Naive thymus-derived CD4-positive, alpha-beta T cell (primary cell): ENCODE data around the gene SYTL4. TPM values are rescaled to one million over a fixed set of nuclear protein-coding genes. Genes with fewer than 3 reads are reported as not detected.

ENCODE experiments used
- ATAC-seq: fragments of 150-1000 bp; cut with Tn5 transposase; 2 replicates; pipeline ENCODE4 v1.10.0; 2021; ENCODE audit warnings: mild to moderate bottlenecking, moderate library complexity
- CTCF ChIA-PET: fragments of 350-600 bp; sonication (Branson Sonifier 250); formaldehyde crosslinking; loops from one replicate; lab custom pipeline; 2021; ENCODE audit warnings: antibody characterized with exemption; lab: Charles Lee
- POLR2A ChIA-PET: fragments of 350-600 bp; sonication (Branson Sonifier 250); formaldehyde crosslinking; loops from one replicate; lab custom pipeline; 2021; ENCODE audit warnings: antibody characterized with exemption, inconsistent platforms; lab: Charles Lee
- DNase-seq, 9 donors: peaks; one replicate each; pipeline versions ENCODE4 v3.0.0 to v3.0.0-alpha.2; 2020 to 2022; ENCODE audit warnings: mixed read lengths in 1 of 9
- H3K27ac ChIP-seq: one replicate; pipeline ENCODE4 v1.7.0; 2013; ENCODE audit warnings: mild to moderate bottlenecking, low read depth, low read length, moderate library complexity
- H3K27me3 ChIP-seq, 2 donors: one replicate each; pipeline ENCODE4 v1.7.0; 2013; ENCODE audit warnings: low read length in 2 of 2, mild to moderate bottlenecking in 2 of 2, moderate library complexity in 2 of 2; ENCODE audit not compliant: control insufficient read depth in 2 of 2, insufficient read depth in 2 of 2
- H3K36me3 ChIP-seq, 3 experiments: 1 replicate in 2 of 3; 2 replicates in 1 of 3; pipeline ENCODE4 v1.7.0; 2013; ENCODE audit warnings: low read length in 3 of 3, mild to moderate bottlenecking in 3 of 3, moderate library complexity in 1 of 3; ENCODE audit not compliant: insufficient read depth in 3 of 3, control insufficient read depth in 2 of 3
- H3K4me1 ChIP-seq, 2 donors: one replicate each; pipeline ENCODE4 v1.7.0; 2013; ENCODE audit warnings: low read length in 2 of 2, mild to moderate bottlenecking in 2 of 2, moderate library complexity in 1 of 2; ENCODE audit not compliant: control insufficient read depth in 2 of 2, insufficient read depth in 2 of 2
- H3K4me3 ChIP-seq: 2 replicates; pipeline ENCODE4 v1.7.0; 2013; ENCODE audit warnings: mild to moderate bottlenecking, low read length
- H3K9me3 ChIP-seq, 3 experiments: 1 replicate in 2 of 3; 2 replicates in 1 of 3; pipeline ENCODE4 v1.7.0; 2013; ENCODE audit warnings: low read length in 3 of 3; ENCODE audit not compliant: control insufficient read depth in 2 of 3
- H3K27ac Mint-ChIP-seq, 9 donors: one replicate each; pipeline ENCODE4 v1.8.0; 2020 to 2022; ENCODE audit warnings: mixed read lengths in 9 of 9, mild to moderate bottlenecking in 8 of 9, moderate library complexity in 5 of 9, inconsistent platforms in 2 of 9
- H3K27me3 Mint-ChIP-seq, 5 donors: one replicate each; pipeline ENCODE4 v1.8.0; 2021 to 2022; ENCODE audit warnings: mixed read lengths in 5 of 5, mild to moderate bottlenecking in 1 of 5
- H3K36me3 Mint-ChIP-seq, 5 donors: one replicate each; pipeline ENCODE4 v1.8.0; 2020 to 2022; ENCODE audit warnings: mixed read lengths in 5 of 5, mild to moderate bottlenecking in 3 of 5, inconsistent platforms in 1 of 5
- H3K4me1 Mint-ChIP-seq, 7 donors: one replicate each; pipeline ENCODE4 v1.8.0; 2020 to 2022; ENCODE audit warnings: mixed read lengths in 7 of 7, mild to moderate bottlenecking in 3 of 7, inconsistent platforms in 1 of 7
- H3K4me3 Mint-ChIP-seq, 10 donors: one replicate each; pipeline ENCODE4 v1.8.0; 2020 to 2022; ENCODE audit warnings: mild to moderate bottlenecking in 10 of 10, mixed read lengths in 10 of 10, moderate library complexity in 6 of 10, inconsistent platforms in 2 of 10
- H3K9me3 Mint-ChIP-seq, 11 donors: one replicate each; pipeline ENCODE4 v1.8.0; 2020 to 2022; ENCODE audit warnings: mixed read lengths in 11 of 11, mild to moderate bottlenecking in 4 of 11, inconsistent platforms in 1 of 11, moderate library complexity in 1 of 11
- intact Hi-C, 2 donors: fragments of 100-400 bp; cut with micrococcal nuclease; formaldehyde crosslinking; loops; one replicate each; pipeline ENCODE4 v1.15.1; 2023
- polyA plus RNA-seq, 2 donors: library from polyadenylated mRNA; unstranded; fragments of 300-500 nt; fragmentation: Illumina TruSeq; gene quantifications; one replicate each; pipeline ENCODE4 v1.2.3, GENCODE V29; 2021
- total RNA-seq, 6 experiments: library from RNA in 5 of 6; stranded (reverse) in 5 of 6; gene quantifications; 1 replicate in 5 of 6; 2 replicates in 1 of 6; pipeline ENCODE4 v1.2.3 and lab custom pipeline; 2021 to 2026

SYTL4 gene
- total and polyA plus RNA-seq, 7 experiments from 2014 or later, result 0.39 TPM; not detected in 6

- H3K27me3 Mint-ChIP-seq, result peaks cover 0 to 3% (median 0%) of the 10 kb centered on the region in 5 donors
- peaks cover 0 to 7% (median 0%) of the 10 kb centered on the region in 5 donors for H3K36me3 Mint-ChIP-seq
- intact Hi-C loops, result no loop called here
- Histone ChIP-seq H3K27ac (no peak overlapping the region), H3K4me1 (no peaks in the 10 kb centered on the region), H3K27me3 (no peaks in the 10 kb centered on the region), H3K36me3 (no peaks in the 10 kb centered on the region), H3K4me3 (no peak overlapping the region), H3K9me3 (no peaks in the 10 kb centered on the region)
- ATAC-seq (no peak), DNase-seq (no peak)
- H3K4me1 Mint-ChIP-seq, result peaks cover 6 to 11% (median 10%) of the 10 kb centered on the region in 7 donors
- ChIA-PET POLR2A (interaction anchor here (0.8 kb wide), 1 partner anchor 10 kb away, joined by 3 read pairs; the partner anchor contains the start of gene TSPAN6), CTCF (no interaction called here)
- peak overlapping the region in 1 of 10 donors; percentile 2 for H3K4me3 Mint-ChIP-seq
- no peaks in the 10 kb centered on the region for H3K9me3 Mint-ChIP-seq
- no peak overlapping the region for H3K27ac Mint-ChIP-seq
Measured at GRCh38 chrX:100625985-100626491, 105.9 kb downstream of the SYTL4 start.

Other genes with a start within 250 kb of the SYTL4 start
- not detected for gene TNMD, start 147.2 kb downstream of the SYTL4 start, total RNA-seq
- not detected for gene TNMD, start 147.2 kb downstream of the SYTL4 start, polyA plus RNA-seq
- 1 to 10 TPM in 4 of 5 experiments, not detected in 1; 1.0 to 2.3 (median 1.9) TPM for gene TSPAN6, start 95.3 kb downstream of the SYTL4 start, total RNA-seq
- 1 to 10 TPM; 4.1 to 7.7 TPM for gene TSPAN6, start 95.3 kb downstream of the SYTL4 start, polyA plus RNA-seq
- not detected for gene SRPX2, start 87.9 kb downstream of the SYTL4 start, total RNA-seq
- not detected for gene SRPX2, start 87.9 kb downstream of the SYTL4 start, polyA plus RNA-seq
- gene CSTF2, start 88.3 kb upstream of the SYTL4 start, total RNA-seq, result 10 to 100 TPM in 3 of 5 experiments, 1 to 10 TPM in 2; 8.6 to 41.8 (median 16.1) TPM
- gene CSTF2, start 88.3 kb upstream of the SYTL4 start, polyA plus RNA-seq, result 10 to 100 TPM in 1 of 2 donors, 1 to 10 TPM in 1; 9.4 to 19.5 TPM
- not detected for gene NOX1, start 142.2 kb upstream of the SYTL4 start, total RNA-seq
- gene NOX1, start 142.2 kb upstream of the SYTL4 start, polyA plus RNA-seq, result under 1 TPM in 1 of 2 donors, not detected in 1; 0.12 TPM
- gene XKRX, start 196.8 kb upstream of the SYTL4 start, total RNA-seq, result 1 to 10 TPM in 4 of 5 experiments, under 1 TPM in 1; 0.10 to 3.4 (median 1.5) TPM
- gene XKRX, start 196.8 kb upstream of the SYTL4 start, polyA plus RNA-seq, result 1 to 10 TPM in 1 of 2 donors, under 1 TPM in 1; 0.09 to 2.1 TPM
- not detected for gene ARL13A, start 237.6 kb upstream of the SYTL4 start, total RNA-seq
- not detected for gene ARL13A, start 237.6 kb upstream of the SYTL4 start, polyA plus RNA-seq